Adrenal gland (tissue), 5 donors: ENCODE measurements around the gene APBB1.

Experiments used
- CTCF ChIP-seq, 6 experiments: fragments of 450-650 bp in 4 of 6; fragments of 200-600 bp in 2 of 6; sonication (generic) in 1 of 6; IDR thresholded peaks; 1 replicate in 5 of 6; 2 replicates in 1 of 6; pipeline versions ENCODE4 v1.5.1 to v1.8.0; 2016 to 2021; ENCODE audit warnings: antibody characterized with exemption in 6 of 6, mild to moderate bottlenecking in 2 of 6, moderate library complexity in 1 of 6
- POLR2A ChIP-seq, 2 donors: fragments of 450-650 bp; IDR thresholded peaks; one replicate each; pipeline ENCODE4 v1.6.1; 2017; ENCODE audit warnings: antibody characterized with exemption in 2 of 2, mild to moderate bottlenecking in 2 of 2, moderate library complexity in 1 of 2
- donor health status: DM: no; HTN: no; CAD: no.

GRCh38 chr11:6351782-6352382 lies 67.0 kb downstream of the APBB1 start:
- TF ChIP-seq CTCF (IDR thresholded peaks at IDR 0.05): no peak
- TF ChIP-seq POLR2A (IDR thresholded peaks at IDR 0.05): no peak
